ENCODE data around the gene LRRC38. TPM values are rescaled to one million over a fixed set of nuclear protein-coding genes. Genes with fewer than 3 reads are reported as not detected.
A peak's percentile ranks its signal among the peaks of the same experiment; 100 is the strongest.

LRRC38 gene
- total RNA-seq, 1 donor from 2014 or later, result not detected

- Histone ChIP-seq H3K36me3 (no peaks in the 10 kb centered on the region), H3K9me3 (no peaks in the 10 kb centered on the region), H3K27ac (no peak overlapping the region), H3K27me3 (ENCODE audit: low read depth) (no peaks in the 10 kb centered on the region), H3K4me1 (no peaks in the 10 kb centered on the region), H3K4me3 (peak overlapping the region; percentile 4)
- intact Hi-C loops (cut with DNase I), result no loop called here
- peak; percentile 53 for TF ChIP-seq CTCF (IDR thresholded peaks at IDR 0.05)
- peak; percentile 51 for DNase-seq
- peak; percentile 82 to 89 for ATAC-seq
Measured at GRCh38 chr1:13543451-13544220, 29.8 kb upstream of the LRRC38 start.

GRCh38 chr1:13541435-13542215 is 27.8 kb upstream of the LRRC38 start:
- Histone ChIP-seq H3K27ac (no peak overlapping the region), H3K4me3 (no peak overlapping the region), H3K4me1 (no peaks in the 10 kb centered on the region), H3K9me3 (no peaks in the 10 kb centered on the region), H3K36me3 (no peaks in the 10 kb centered on the region), H3K27me3 (ENCODE audit: low read depth) (no peaks in the 10 kb centered on the region)
- no peak for DNase-seq
- intact Hi-C loops (cut with DNase I), result no loop called here
- ATAC-seq, result no peak
- TF ChIP-seq CTCF (IDR thresholded peaks at IDR 0.05), result no peak

- intact Hi-C loops (cut with DNase I), result no loop called here
- H3K4me1 ChIP-seq, result no peaks in the 10 kb centered on the region
- no peak overlapping the region for H3K4me3 ChIP-seq
- no peak for DNase-seq
- no peaks in the 10 kb centered on the region for H3K27me3 ChIP-seq (ENCODE audit: low read depth)
- ATAC-seq, result no peak
- no peak for TF ChIP-seq CTCF (IDR thresholded peaks at IDR 0.05)
- H3K27ac ChIP-seq, result no peak overlapping the region
- no peaks in the 10 kb centered on the region for H3K9me3 ChIP-seq
- no peaks in the 10 kb centered on the region for H3K36me3 ChIP-seq
Measured at GRCh38 chr1:13540866-13541265, 27.1 kb upstream of the LRRC38 start.

- intact Hi-C loops (cut with DNase I), result no loop called here
- Histone ChIP-seq H3K27ac (no peak overlapping the region), H3K4me3 (no peak overlapping the region), H3K9me3 (no peaks in the 10 kb centered on the region), H3K27me3 (ENCODE audit: low read depth) (no peaks in the 10 kb centered on the region), H3K4me1 (no peaks in the 10 kb centered on the region), H3K36me3 (no peaks in the 10 kb centered on the region)
- DNase-seq (no peak), ATAC-seq (no peak)
- no peak for TF ChIP-seq CTCF (IDR thresholded peaks at IDR 0.05)
Measured at GRCh38 chr1:13539683-13540082, 25.9 kb upstream of the LRRC38 start.

- Histone ChIP-seq H3K4me3 (no peak overlapping the region), H3K27ac (no peak overlapping the region), H3K4me1 (no peaks in the 10 kb centered on the region), H3K27me3 (ENCODE audit: low read depth) (no peaks in the 10 kb centered on the region), H3K9me3 (no peaks in the 10 kb centered on the region), H3K36me3 (no peaks in the 10 kb centered on the region)
- no peak for TF ChIP-seq CTCF (IDR thresholded peaks at IDR 0.05)
- ATAC-seq (no peak), DNase-seq (no peak)
- intact Hi-C loops (cut with DNase I), result no loop called here
Measured at GRCh38 chr1:13538832-13539231, 25.0 kb upstream of the LRRC38 start.

Measured in lower lobe of right lung (tissue), 2 donors.